Measurements from ENCODE around the gene C10orf105.

The C10orf105 gene

DNA sequence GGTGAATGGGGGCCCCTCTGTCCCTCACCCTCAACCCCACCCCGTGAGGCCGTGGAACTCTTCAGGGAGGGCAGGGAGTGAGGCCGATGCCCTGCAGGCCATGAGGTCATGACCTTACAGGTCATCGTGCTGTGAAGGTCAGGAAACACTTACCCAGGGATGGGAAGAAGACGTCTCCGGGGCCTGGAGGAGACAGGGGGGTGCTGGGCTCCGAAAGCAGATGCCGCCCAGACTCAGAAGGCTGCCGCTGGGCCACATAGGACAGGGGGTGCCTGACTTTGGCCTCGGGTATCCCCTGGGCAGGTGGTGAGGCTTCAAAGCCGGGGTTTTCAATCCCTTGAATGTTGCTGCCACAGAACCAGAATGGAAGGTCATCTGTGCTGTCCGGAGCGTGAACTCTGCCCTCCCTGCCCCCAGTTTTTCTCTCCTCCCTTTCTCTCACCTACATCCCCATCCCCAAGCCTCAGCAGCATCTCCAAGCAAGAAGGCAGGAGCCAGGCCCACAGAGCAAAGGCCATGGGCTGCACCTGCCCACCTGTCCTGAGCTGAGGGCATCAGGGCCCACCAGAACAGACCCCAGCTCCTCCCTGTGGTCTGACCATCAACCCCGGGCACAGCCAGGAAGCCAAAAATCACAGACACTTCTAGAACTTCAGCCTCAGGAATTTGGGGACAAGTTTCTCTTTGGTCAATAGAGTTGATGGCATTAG is 32.1 kb upstream of the C10orf105 start:
- no peak for DNase-seq

GRCh38 chr10:71750986-71751385 is 31.4 kb upstream of the C10orf105 start:
- no peak for DNase-seq

GRCh38 chr10:71750124-71750841 is 30.7 kb upstream of the C10orf105 start:
- DNase-seq, result peak; percentile 80

DNA sequence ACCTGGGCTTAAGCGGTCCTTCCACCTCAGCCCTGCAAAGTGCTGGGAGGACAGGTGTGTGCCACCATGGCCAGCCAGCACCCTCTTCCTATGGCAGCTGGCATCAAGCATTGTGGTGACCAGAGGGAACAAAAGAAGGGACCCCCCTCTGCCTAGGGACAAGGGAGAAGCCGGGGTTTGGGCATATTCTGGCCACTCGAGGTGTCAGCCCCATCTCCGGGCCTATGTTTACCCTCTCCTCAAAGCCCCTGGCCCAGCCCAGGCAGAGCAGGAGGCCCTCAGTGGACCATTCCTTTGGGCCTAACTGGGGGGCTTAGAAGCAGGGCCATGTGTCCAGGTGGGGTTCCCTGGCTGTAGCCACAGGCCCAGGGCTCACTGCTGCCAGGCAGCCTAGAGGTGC is 29.8 kb upstream of the C10orf105 start:
- DNase-seq, result no peak

GRCh38 chr10:71748671-71749191 is 29.2 kb upstream of the C10orf105 start:
- DNase-seq, result peak; percentile 99

DNA sequence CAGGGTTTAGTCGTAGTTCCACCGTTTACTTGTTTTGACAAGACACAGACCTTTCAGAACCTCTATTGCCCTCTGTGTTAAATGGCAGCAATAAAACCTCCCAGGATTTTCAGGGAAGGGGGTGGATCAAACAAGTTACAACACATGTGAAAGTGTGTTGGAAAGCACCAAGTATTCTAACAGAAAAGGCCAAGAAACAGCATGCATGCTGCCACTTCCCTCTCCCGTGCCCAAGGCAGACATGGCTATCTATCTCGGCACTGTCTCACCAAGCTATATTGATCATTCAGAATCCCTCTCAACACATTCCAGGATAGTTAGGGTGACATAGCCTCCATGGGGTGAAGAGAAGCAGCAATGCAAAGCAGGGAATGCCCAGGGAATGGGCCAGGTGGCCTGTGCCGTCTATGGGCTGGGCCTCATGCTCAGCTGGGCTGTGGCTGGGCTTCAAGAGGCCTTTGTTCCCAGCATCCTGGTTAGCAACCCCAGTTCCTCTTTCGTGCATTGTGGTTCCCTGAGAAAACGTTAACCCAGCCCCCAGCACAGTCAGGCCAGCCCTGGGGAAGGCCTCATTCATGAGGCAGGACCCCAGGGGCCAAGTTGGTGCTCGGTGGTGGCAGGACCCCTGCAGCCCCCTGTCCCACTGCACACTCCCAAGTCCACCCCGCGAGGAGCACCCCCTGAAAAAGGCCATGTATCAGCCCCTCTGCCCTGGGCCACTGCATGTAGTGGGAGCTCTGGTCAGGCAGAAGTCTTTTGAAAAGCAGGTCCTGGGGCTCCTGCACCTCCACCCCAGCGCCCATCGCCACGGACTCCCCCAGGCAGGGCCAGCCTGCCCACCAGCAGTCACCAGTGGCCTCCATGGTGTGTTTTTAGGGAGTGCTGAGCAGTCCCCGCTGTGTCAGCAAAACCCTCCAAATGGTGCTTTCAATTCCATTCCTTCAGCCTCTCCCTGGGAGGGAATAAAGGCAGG is 28.3 kb upstream of the C10orf105 start:
- peak; percentile 94 for DNase-seq

GRCh38 chr10:71747039-71747531 is 27.5 kb upstream of the C10orf105 start:
- peak; percentile 93 for DNase-seq

- DNase-seq, result peak; percentile 96
These were observed 26.9 kb upstream of the C10orf105 start for GRCh38 chr10:71746344-71747037.

DNA sequence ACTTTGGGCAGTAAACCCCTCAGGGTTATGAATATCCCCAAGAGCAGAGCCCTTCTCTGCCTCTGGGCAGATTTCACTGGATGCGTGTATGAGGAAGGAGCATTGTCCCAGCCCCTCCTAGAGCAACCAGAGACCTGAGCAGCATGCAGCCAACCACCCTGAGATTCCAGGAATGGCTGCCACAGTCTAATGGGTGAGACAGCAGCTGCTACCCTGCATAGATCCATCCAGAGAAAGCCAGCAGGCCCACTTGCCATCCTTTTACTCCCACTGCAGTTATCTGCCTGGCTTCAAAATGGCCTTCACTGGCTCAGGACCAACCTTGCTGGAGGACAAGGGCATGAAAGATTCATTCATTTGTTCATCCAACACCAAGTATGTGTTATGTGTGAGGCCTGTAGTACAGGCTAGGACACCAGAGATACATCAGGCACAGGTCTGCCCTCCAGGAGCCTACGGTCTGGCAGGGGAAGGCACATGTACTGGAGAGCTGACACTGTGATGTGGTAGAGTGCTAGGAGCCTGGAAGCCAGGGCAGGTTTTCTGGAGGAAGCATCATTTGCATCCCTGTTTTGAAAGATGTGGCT is 26.2 kb upstream of the C10orf105 start:
- no peak for DNase-seq

GRCh38 chr10:71744897-71745663 is 25.5 kb upstream of the C10orf105 start:
- DNase-seq, result no peak

DNA sequence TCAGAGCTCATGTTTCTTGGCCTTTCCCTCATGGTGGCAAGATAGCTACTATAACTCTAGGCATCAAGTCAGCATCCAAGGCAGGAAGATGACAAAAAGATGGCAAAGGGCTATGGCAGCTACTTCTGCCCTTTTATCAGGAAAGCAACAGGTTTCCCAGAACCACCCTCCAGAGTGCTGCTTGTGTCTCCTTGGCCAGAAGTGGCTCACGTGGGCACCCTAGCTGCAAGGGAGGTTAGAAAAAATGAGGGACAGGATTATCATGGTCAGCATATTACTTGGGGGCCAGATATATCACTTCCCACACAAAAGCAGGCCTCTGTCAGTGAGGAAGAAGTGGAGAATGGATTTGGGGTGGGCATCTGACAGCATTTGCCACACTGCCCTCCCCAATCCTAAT is 24.3 kb upstream of the C10orf105 start:
- DNase-seq, result no peak

GRCh38 chr10:71743089-71743838 is 23.7 kb upstream of the C10orf105 start:
- DNase-seq, result no peak

DNA sequence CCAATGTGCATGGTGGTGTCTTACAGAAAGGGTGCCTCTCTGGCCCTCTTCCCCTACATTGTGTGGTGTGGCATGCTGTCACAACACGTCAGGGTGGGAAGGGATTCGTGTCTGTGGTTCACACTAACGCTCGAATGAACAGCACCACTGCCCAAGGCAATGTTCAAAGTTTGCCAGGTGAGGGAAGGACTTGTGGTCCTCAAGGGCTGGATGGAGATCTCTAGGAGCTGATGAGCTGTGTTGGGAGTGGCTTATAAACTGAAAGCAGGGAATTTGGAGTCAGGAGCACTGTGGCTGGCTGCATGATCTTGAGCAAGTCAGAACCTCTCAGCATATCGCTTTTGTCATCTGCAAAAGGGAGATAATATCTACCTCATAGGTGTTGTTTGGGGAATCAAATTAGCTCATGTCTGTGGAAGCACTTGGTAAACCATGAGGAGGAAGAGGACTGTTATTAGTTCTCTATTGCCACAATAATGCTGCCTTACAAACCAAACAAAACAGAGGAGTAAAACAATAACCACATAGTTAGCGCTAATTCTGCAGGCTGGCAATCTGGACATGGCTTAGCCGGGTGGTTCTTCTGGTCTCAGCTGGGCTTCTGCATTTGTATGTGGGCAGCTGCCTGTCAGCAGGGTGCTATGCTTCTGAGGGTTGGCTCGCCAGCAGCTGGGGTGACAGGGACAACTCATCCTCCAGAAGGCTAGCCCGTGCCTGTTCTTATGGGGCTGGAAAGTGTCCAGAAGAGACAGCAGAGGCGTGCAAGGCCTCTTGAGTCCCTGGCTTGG is 22.9 kb upstream of the C10orf105 start:
- DNase-seq, result no peak

DNA sequence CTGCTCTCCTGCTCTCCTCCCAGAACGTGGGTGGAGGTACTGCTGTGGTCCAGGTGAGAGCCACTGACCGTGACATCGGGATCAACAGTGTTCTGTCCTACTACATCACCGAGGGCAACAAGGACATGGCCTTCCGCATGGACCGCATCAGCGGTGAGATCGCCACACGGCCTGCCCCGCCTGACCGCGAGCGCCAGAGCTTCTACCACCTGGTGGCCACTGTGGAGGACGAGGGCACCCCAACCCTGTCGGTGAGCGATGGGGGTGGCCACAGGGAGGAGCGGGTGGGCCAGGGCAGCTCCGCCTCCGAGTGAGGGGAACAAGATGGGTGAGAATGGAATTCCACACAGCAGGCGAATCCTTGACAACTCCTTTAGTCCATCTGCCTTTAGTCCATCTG is 22.1 kb upstream of the C10orf105 start:
- DNase-seq, result no peak

GRCh38 chr10:71741029-71741428 is 21.5 kb upstream of the C10orf105 start:
- no peak for DNase-seq

GRCh38 chr10:71740069-71740653 is 20.6 kb upstream of the C10orf105 start:
- DNase-seq, result peak; percentile 63

DNA sequence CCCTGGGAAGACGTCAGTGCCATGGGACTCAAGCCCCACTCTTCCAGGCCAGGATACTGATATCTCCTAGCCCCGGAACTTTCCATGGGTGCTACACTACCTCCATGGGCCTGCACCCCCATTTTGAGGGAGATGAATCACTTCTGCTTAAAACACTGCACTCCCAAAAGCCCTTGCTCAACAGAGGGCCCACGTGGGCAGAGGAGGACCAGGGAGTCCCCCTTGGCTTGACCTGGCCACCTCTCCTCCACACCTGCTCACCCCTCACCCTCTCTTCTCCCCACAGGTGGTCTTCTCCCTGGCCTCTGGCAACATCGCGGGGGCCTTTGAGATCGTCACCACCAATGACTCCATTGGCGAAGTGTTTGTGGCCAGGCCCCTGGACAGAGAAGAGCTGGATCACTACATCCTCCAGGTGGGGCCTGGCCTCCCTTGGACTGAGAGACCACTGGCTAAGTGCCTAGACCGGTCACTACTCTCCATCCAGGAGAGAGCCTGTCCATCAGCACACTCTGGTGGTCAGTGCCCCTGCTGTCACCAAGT is 19.9 kb upstream of the C10orf105 start:
- DNase-seq, result no peak

- DNase-seq, result peak; percentile 52
These were observed 18.2 kb upstream of the C10orf105 start for GRCh38 chr10:71737834-71738197.

All from hematopoietic multipotent progenitor cell treated with erythropoietin and hydrocortisone succinate and interleukin-3 and kit ligand, for 4 days (in vitro differentiated cells).